HG03565 (cell line): ENCODE results near the gene ZNFX1.
"Not testable (repeated sequence)": the region's sequence is repeated elsewhere in the genome, so short reads cannot be mapped to it uniquely, and the experiment has no call there.

ENCODE experiments used
- ATAC-seq: cut with Tn5 transposase; IDR thresholded peaks from one replicate; pipeline ENCODE4 v1.9.1; 2021; ENCODE audit warnings: mild to moderate bottlenecking, moderate library complexity; ENCODE audit not compliant: unreplicated experiment

Gene ZNFX1

DNA sequence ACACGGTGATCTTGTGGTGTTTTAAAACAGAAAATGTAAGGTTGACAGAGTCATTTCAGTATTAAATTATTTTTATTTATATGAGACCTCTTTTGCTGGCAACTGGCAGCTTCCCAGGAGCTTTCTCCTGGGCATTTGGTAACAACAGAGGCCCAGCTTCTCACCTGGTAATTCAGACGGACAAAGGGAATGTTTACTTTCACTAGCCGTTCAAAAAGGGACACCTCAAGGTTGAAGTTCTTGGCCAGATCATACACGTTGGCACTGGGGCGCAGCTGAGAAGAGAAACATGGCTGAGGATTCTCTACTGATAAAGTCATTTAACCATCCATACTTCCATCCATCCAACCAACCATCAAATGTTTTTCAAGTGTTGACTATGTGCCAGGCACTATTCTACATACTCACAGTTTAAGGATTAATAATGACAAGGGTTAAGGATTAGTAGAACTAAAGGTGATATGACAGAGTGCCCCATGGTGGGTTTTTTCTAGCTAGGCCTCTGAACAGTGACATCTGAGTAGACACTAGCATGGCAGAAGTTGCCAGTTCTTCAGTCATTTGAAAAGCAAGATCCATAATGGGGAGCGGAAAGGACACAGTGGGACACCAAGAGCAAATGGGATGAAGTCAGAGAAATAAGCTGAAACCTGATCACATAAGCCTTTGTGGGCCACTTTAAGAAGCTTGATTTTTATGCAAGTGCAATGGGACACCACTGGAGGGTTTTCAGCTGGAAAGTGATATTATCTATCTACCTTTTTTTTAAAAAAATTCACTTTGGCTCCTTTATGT, 25.1 kb downstream of the ZNFX1 start:
- ATAC-seq, result no peak

- no peak for ATAC-seq
Measured at GRCh38 chr20:49248879-49249665, 28.8 kb downstream of the ZNFX1 start.

DNA sequence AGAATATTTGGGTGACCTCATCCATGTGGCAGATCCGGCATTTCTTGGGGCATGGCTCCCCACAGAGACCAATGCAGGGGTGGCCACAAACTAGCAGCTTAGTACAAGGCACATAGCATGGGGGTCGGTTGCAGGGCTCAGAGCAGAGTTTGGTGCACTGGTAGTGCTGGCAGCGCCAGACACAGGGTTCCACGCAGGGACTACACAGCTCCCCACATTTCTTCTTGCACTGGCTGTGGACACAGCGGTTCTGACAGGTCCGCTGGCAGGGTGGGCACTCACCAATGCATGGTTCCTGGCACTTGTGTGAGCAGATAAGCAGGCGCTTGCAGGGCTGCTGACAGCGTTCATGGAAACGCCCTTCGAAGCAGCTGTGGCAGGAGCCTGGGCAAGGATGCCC, 29.6 kb downstream of the ZNFX1 start:
- ATAC-seq, result no peak

- no peak for ATAC-seq
Measured at GRCh38 chr20:49247792-49248191, 30.1 kb downstream of the ZNFX1 start.

DNA sequence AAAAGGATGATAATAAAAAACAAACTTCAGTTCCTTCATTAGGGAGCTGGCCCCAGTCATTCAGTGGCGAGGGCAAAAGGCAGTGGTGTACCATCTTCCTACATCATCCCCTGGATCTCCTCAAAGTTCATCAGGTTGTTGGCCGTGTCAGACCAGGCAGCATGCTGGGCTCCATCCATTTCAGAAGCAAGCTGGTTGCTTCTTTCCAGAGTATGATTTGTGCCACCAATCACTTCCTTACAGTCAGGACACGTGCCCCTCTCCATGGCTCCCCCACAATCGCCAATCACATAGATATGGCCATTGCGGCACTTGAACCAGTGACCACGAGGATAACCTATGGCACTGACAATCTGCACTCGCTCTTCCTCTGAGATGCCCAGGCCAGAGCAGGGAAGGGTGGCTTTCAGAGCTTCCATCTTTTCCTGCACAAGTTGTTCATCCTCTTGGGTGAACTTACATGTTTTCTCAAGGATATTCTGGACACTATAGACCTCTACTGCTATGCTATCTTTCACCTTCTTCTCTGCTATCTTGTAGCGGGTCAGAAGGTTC, 30.6 kb downstream of the ZNFX1 start:
- no peak for ATAC-seq

DNA sequence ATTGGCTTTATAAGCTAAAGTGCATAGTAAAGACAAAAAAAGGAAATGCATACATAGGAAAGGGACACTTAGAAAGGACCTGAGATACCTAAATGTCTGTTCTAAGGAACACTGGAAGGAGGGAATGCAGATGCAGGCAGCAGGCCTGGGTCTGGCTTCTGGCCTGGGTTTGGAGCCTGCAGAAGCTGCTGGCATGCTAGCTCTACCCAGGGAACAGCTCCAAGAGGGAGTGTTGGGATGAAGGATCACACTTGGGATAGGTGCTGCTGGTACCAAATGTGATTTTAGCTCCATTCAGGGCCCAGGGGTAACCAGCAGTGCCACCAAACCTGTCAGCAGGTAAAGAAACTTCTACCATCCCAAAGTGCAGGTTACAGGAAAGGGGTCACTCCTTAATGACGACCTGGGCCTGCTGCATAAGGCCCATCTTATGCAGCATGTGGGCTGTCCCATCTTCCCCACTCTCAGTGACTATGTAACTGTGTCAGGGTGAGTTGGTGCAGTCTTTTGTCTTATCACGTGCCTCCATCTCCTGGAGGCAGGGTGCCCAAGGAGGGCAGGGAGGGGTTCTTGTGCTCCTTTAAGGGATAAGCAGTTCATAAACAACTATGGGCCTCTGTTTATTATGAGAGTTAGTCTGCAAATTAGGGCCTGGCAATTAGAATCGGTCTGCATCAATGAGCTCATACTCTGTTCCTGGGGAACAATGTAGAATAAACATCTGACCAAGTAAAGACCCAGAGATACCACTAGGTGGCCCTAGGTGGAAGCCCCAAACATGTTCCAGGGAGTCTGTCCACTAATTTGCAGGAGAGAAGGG, 31.7 kb downstream of the ZNFX1 start:
- no peak for ATAC-seq

DNA sequence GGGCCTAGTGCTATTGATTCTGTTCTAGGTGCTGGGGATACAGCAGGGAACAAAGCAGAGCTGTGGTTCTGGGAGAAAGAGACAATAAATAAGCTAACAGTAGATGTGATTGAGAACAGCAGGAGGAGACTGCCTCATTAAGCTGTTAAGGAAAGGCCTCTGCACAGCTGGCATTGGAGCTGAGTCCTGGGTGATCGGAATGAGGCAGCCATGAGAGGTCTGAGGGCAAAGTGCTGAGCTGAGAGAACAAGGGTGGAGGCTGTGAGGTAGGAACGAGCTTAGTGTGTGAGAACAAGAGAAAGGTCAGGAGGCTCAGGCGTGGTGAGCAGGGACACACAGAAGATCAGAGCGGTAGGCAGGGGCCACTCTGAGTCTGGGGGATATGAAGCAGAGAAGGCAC, 40.3 kb downstream of the ZNFX1 start:
- ATAC-seq, result no peak

DNA sequence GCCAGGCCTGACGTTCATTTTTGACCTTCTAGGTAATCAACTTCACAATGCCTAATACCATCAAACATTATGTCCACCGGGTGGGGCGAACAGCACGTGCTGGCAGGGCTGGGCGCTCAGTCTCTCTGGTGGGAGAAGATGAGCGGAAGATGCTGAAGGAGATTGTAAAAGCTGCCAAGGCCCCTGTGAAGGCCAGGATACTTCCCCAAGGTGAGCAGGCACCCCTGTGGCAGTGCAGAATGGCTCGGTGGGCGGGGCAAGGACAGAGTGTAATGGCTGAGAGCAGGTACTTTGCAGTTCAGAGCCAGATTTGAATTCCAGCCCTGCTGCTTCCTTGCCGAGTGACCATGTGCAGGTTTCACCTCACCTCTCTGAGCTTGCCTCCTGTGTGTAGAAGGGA, 41.6 kb downstream of the ZNFX1 start:
- ATAC-seq, result no peak

DNA sequence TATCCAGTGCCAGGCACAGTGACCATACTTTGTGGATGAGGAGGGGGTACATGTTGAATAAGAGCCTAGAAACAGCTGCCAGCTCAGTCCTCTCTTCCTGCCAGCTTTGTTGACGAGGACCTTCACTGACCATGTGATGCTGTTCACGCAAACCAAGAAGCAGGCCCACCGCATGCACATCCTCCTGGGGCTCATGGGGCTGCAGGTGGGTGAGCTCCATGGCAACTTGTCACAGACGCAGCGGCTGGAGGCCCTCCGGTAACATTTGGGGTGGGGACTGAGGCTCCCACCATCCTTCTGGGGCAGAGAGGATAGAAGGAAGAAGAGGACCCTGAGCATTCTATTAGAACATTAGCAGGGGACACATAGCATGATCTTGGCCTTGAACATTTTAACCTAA, 43.0 kb downstream of the ZNFX1 start:
- ATAC-seq, result no peak

DNA sequence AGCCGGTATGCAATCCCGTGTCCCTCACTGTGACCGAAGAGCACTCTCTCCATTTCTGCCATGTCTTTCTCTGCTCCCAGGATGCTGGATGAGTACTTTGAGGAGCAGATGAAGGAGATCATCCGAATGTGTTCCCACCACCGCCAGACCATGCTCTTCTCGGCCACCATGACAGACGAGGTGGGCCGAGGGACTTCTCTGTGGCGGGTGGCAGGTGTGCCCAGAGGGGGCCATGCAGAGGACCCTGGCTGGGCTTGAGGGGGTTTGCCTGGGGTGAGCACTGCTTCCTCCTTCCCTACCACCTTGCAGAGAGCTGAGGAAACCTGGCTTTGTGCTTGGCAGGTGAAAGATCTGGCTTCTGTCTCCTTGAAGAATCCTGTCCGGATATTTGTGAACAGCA, 44.6 kb downstream of the ZNFX1 start:
- no peak for ATAC-seq

DNA sequence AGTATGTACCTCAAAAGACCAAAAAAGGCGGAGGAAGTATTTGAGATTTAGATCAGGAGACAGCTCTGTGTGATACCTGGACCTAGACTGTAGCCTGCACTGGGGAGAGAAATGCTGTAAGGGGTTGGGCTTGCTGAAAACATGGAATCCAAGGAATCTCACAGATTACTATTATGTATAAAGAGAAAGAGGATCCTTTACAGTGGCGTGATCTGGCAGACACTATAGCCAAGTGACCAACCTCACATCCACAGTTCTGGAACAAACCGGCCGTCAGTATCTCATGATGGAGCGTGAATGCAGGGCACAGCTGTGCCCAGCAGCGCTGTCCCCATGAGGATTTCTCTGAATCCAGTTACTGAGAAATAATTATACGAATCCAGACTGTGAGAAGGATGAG, 46.4 kb downstream of the ZNFX1 start:
- no peak for ATAC-seq

DNA sequence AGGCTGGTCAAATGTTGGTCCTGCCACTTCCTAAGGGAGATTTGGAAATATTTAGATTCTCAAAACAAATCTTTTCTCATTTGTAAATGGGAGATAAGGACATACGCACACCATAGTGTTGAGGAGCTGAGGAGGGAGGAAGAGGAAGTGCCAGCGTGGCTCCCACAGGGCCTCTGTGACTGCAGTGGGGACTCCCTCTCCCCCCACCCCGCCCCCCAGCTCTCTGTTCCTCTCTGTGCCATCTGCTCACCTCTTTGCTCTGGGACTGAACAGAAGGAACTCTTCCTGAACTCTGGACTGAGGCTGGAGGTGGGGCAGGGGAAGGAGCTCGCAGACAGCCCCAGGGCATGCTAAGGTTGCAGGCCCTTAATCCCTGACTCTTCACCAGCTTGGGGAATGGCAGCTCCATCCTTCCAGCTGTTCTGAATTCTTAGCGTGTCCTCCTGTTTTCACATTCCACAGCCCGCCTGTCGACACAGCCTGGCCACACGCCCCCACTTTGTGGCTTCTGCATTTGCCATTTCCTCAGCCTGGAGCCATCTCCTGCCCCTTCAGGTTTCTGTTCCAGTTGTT, 47.2 kb downstream of the ZNFX1 start:
- no peak for ATAC-seq

GRCh38 chr20:49230021-49230420, 47.8 kb downstream of the ZNFX1 start:
- ATAC-seq, result no peak

- ATAC-seq, result no peak
Measured at GRCh38 chr20:49229381-49229780, 48.5 kb downstream of the ZNFX1 start.

- ATAC-seq, result no peak
Measured at GRCh38 chr20:49228676-49229075, 49.2 kb downstream of the ZNFX1 start.

DNA sequence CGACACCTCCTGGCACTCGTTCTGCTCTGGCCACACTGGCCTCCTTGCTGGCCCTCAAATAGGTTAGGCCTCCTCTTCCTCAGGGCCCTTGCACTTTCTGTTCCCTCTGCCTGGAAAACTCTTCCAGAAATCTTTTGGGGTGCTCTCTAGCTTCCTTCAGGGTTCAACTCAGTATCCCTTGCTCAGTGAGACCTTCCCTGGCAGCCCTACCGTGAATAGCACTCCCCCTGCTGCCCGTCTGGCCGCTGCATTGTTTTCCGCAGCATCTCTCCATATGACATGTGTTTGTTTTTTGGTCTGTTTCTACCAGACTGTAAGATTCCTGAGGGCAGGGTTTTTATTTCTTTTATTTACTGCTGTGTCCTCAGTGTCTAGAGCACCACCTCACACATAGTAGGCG, 52.0 kb downstream of the ZNFX1 start:
- ATAC-seq, result no peak

GRCh38 chr20:49219924-49220831, 57.7 kb downstream of the ZNFX1 start:
- ATAC-seq, result no peak

DNA sequence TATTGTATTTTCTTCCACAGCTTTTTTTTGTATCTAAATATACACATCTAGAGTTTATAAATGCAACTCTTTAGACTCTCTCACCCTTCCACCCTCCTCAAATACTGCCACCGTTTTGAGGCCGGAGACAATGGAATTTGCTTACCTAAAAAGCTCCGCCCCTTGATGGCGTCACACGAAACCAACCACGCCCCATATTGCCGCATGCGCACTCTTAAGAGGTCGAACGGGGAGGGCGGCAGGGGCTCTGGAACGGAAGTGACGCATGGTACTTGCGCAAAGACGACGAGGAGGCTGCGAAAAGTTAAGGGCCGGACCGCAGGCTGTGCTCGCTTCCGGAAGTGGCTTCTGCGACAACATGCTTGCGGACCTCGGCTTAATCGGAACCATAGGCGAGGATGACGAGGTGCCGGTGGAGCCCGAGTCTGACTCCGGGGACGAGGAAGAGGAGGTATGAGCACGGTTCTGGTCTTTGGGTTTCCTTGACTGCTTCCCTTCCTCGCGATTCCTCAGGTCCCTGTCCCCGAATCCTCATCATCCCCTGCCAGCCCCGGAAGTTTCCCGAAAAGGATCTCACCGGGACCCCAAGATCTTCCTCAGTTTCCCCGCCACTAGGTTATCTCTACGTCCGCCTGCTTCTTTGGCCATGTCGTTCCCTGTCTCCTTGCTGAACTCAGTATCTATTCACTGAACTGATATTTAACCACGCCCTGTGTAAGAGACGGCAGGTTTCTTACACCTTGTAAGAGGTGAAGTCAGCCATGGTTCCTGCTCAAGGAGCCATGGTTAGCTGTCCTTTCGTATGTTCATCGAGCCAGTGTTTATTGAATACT, 58.5 kb downstream of the ZNFX1 start, which contains the start of gene DDX27:
TSS of gene DDX27 (plus strand) at position 326 of the 833 bp plus-strand sequence. CDS start at position 359, 33 bp downstream.
- ATAC-seq, result peak; percentile 83

- ATAC-seq, result not testable (repeated sequence)
Measured at GRCh38 chr20:49218739-49219090, 59.1 kb downstream of the ZNFX1 start.
